CD4-positive, alpha-beta T cell treated with Interleukin-6 at 100 ng/mL for 8 hours (primary cell): ENCODE data around the gene CNKSR2.

ENCODE experiments used
- DNase-seq: peaks from one replicate; pipeline ENCODE4 v3.0.0-alpha.2; 2020; ENCODE audit warnings: mixed read lengths, low spot score

CNKSR2 gene

DNA sequence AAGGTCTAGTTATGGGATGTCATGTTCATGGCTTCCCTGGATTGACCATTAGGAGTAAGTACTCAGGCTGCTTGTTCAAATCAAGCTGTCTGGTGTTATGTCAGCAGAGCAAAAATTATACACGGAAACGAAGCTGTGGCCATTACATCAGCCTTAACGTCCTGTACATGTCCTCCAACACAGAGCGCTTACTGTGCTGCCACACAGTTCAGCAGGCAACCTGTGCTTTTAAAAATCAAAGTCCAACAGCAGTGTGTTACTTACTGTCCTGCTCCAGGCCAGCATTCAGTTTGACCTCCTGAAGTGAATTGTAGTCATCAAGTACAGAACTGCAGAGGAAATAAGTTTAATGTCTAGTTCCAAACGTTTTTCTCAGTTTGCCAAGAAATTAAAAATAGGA, 237.9 kb downstream of the CNKSR2 start:
- no peak for DNase-seq

DNA sequence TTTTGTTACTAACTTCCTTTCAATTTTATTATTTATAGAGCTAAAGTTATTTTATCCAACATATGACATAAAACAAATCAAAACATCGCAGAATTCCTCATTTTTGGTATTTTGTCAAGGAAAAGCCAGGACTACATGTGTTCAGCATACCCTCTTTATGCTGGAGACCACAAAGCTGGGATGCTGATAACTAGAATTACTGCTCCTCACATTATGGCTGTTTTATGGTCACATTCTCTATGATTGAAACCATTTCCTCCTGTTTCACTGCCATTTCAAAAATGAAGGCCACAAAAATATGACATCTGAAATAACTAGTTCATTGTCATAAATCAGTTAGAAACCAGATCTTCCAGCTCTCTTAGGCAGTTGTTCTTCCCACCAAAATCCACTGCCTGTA, 242.2 kb downstream of the CNKSR2 start:
- DNase-seq, result no peak

GRCh38 chrX:21620234-21620633, 246.0 kb downstream of the CNKSR2 start:
- no peak for DNase-seq

DNA sequence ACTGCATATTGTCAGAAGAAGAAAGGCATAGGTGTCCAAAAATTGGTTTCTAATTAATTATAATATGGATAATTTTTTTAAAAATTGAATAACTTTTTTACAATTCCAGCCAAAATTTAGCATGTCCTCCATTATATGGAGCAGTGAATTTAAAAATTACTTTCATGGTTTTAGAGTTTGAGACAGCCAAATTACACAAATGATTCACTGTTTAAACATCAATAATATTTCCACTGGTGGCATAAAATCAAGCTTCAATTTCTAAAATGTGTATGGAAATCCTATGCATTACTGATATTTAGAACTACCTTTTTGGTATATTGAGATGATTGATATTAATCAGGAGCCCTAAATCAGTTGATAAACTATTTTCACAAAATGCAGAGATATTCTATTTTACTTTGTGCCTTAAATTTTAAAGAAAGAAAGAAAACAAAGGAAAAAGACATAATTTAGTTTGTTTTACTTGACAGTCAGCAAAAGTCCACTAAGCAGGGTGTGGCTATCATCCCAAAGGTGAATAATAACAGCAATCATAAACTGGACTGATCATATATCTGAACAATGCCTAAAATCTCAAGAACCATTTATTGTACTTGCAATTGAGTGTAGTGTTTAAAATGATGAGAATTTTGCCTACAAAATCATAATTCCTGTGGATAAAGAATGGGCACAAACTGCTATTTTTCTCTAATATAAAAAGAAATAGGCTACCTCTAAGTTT, 249.7 kb downstream of the CNKSR2 start:
- DNase-seq, result no peak

DNA sequence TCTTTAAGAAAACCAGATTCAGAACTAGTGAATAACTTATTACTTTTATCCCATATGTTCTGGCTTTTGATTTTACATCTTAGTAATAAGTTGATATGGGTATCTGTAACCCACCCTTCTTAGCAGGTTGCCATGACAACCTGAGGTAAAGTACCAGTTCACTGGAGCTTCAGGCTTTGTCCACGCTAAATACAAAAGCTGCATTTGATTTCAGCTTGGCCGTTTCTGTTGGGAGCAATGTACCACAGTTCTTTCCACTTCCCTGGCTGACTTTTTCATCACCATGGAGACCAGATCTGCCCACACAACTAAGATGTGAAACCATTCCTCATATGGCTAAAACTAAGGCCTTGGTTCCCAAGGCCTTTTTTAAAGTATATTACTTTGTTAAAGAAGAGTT, 257.8 kb downstream of the CNKSR2 start:
- no peak for DNase-seq

- no peak for DNase-seq
Measured at GRCh38 chrX:21638311-21638710, 264.1 kb downstream of the CNKSR2 start.

DNA sequence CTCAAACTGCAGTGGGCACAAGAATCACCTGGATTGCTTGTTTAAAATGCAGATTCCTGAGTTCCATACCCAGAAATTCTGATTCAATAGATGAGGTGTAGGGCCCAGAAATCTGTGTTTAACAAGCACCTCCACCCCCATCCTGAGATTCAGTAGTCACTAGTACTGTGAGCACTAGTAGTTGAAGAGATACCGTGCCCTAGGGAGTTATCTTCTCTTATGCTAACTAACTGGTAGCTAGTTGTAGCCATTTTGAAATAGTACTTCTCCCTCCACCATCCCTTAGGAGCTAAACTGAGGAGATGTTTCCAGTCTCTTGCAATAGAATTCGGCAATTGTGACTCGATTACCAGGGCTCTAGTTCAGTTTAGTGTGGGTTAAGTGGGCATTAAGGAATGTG, 265.6 kb downstream of the CNKSR2 start:
- DNase-seq, result no peak

GRCh38 chrX:21645431-21645830, 271.2 kb downstream of the CNKSR2 start:
- no peak for DNase-seq

GRCh38 chrX:21645886-21646285, 271.7 kb downstream of the CNKSR2 start:
- no peak for DNase-seq

DNA sequence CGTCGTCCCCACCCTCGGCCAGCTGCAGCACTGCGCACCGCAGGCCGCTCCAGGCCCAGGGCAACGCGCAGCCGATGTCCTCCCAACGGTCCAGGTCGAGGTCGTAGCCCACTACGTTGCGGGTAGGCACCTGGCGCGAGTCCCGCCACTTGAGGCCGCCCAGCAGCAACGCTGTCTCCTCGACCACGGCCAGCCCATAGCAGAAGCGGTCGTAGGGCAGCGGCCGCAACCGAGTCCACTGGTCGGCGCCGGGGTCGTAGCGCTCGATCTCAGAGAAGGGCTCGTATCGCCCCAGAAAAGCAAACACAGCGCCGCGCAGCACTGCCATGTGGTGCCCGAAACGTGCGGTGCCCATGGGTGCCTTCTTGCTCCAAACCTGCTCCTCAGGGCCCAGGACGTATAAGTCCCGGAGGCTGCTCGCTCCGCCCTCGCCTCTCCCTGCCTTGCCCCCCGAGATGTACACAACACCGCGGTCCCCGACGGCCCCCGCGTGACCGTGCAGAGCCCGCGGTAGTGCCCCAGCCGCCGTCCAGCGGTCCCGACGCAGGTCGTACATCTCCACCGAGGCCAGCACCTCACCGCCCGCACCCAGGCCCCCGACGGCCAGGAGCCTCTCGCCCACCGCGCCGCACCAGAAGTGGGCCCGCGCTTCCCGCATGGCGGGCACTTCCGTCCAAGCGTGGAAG, 281.8 kb downstream of the CNKSR2 start:
- DNase-seq, result no peak

DNA sequence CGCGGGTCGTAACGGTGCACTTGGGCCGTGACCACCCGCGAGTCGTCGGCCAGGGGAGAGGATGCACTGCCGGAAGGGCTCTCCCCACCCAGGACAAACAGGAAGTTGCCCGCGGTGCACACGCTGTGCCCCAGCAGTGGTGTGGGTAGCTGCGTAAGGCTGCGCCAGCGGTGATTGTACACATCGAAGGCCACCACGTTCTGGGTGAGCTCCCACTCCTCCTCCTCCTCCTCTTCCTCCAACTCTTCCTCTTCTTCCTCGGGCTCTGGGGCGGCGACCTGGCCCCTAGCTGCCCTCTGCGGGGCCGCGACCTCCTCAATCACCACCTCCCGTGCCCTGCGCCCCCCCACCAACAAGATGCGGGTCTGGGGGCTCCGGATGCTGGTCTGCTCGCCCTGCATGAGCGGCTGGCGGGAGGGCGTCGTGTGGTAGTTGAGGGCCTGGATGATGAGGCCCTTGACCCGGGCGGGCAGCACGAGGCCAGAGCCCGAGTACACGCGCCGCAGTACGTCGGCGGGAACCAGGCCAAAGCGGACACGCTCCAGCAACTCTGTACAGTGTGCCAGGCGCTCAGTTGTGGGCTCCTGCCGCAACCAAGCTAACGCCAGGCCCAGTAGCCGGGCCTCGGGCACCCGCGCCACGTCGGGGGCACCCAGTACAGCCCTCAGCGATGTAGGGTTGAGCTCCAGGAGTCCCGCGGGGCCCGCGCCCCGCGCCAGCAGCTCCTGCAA, 282.5 kb downstream of the CNKSR2 start:
- no peak for DNase-seq

- no peak for DNase-seq
Measured at GRCh38 chrX:21657318-21658151, 283.3 kb downstream of the CNKSR2 start.

- no peak for DNase-seq
Measured at GRCh38 chrX:21658152-21658737, 284.0 kb downstream of the CNKSR2 start, which contains the start of gene KLHL34. Gene KLHL34 (minus strand): TSS chrX:21658330. CDS start chrX:21657788, 542 bp downstream.

- DNase-seq, result no peak
Measured at GRCh38 chrX:21658746-21659145, 284.5 kb downstream of the CNKSR2 start.

DNA sequence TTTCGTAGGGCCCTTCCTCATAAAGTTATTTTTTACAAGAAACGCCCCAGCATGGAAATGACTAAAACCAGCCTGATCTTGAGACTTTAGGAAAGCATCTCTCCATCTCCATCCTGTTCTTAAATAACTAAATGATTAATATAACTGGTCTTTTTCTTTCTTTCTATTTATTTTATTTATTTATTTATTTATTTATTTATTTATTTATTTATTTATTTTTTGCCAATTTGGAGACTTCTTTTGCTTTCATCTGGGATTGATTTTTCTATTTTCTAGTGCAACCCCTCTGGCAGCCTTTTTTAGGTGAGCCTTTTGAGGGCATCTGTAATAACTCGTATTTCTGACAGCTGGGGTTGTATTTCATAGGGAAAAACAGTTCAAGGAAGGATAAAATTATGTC, 285.1 kb downstream of the CNKSR2 start:
- no peak for DNase-seq

DNA sequence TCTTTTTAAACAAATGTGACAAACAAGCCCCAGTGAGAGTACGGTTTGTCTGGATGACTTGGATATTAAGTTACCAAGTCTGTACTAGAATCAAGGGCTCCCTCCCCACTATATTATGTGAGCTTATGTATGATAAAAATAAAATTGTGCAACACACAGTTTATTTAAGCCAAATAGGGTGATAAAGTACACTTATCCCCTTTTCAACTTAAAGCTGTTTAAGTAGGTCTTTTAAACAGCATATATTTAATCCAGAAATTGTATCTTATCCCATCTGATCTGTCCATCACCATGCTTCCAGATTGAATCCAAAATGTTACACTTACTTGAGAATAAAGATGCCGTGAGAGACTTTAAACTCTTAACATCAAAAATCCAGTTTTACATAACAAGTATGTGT, 285.9 kb downstream of the CNKSR2 start:
- no peak for DNase-seq

GRCh38 chrX:21661316-21661715, 287.1 kb downstream of the CNKSR2 start:
- no peak for DNase-seq

DNA sequence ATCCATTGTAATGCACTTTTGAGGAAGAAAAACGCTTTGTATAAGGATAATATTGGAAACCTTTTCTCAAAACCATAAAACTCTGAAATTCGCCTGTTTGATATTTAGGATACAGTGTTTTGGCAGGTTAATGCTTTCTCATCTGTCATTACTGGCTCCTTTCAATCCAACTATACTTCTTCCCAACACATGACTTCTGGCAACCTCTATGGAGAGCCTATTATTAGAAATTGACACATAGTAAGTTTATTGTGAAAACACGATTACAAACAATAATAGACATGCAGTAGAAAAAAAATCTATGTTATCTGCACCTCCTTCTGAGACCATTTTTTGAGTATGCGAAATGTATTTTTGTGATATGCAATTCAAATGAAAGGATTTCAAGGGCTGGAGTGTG, 288.5 kb downstream of the CNKSR2 start:
- DNase-seq, result no peak

DNA sequence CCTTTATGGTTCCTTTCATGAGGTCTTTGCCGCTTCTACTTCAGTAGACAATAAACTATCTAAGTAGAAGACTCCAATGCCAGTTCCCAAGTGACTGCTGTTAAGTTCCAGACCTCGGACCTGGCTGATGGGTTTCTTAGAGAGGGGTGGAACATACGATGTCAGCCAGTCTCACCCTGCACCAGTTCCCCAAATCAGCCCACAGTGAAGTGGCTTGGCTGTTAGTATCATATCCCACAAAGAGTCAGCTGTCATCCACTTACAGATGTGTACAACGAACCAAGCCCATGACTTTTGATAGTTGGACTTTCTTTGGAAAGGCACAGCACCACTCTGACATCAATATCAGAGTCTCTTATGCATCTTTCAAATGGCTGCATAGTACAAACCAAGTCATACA, 292.0 kb downstream of the CNKSR2 start:
- no peak for DNase-seq

DNA sequence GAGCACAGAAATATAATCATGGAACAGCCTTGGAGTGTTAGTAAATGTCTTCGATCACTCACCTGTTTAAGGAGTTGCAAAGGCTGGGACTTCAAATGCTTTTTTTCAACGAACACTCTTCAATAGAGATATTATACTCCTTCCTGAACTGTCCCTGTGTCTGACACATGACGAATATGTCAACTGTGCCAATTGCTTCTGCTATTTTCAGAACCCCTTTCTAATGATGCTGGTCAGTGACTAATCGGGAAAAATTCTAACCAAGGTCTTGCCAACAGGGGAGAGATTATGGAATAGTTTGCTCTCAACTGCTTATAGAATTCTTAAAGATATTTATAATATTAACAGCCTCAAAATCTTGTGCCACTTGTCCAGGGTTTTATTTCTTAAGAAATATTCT, 292.5 kb downstream of the CNKSR2 start:
- DNase-seq, result no peak

DNA sequence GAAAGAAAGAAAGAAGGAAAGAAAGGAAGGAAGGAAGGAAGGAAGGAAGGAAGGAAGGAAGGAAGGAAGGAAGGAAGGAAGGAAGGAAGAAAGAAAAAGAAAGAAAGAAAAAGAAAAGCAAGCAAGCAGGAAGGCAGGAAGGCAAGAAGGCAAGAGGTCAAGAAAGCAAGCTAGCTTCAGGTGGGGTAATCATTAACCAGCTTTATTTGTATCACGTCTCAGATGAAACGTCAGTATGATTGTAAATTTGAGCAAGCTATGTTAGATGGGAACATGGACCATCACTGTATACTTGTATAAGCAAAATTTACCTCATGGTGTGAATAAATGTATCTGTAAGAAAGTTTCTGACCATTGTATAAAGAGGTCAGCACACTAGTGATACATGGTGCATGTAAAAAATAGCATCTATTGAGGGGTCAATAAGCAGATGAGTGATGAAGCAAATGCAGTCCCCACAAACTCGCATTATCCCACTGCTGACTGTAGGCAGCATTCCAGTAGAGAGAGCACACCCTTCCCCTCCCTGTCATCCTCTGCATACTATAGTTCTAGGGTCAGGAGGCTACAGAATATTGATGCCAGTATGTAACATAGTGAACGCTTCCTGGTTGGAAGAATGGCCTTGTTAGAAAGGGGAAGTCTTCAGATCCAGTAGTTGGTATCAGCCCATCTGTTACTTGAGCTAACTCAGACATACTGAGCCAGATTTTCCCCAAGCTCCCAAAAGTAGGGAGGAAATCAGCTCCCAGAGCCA, 300.4 kb downstream of the CNKSR2 start:
- no peak for DNase-seq
